GM18517 (cell line): ENCODE measurements around the gene PCDHGA10.
"Not testable (repeated sequence)": the region's sequence is repeated elsewhere in the genome, so short reads cannot be mapped to it uniquely, and the experiment has no call there.

Experiments
- ATAC-seq: cut with Tn5 transposase; IDR thresholded peaks from one replicate; pipeline ENCODE4 v1.9.1; 2021; ENCODE audit warnings: mild to moderate bottlenecking, moderate library complexity; ENCODE audit not compliant: unreplicated experiment

The PCDHGA10 gene

DNA sequence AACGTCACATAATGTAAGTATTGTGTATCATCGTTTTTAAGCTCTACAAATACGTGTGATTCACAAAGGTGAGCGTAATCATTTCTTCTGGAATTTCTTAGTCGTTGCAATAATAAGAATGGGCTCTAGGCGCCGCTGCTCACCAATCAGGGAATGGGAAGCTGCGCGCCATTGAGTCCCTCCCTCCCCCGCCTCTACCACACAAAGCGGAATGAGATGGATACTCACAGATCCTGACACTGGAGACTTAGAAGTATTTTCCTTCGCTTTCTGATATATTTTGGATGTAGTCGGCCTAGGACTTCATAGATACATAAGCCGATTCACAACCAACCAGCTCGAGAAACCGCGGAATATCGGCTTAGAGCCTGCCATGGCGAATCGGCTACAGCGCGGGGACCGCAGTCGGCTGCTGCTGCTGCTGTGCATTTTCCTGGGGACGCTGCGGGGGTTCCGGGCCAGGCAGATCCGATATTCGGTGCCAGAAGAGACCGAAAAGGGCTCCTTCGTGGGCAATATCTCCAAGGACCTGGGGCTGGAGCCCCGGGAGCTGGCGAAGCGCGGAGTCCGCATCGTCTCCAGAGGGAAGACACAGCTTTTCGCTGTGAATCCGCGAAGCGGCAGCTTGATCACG is 8.2 kb downstream of the PCDHGA10 start, which contains the start of gene PCDHGA11:
PCDHGA11 (plus strand) TSS at position 197 of the 634 bp plus-strand sequence; CDS start at position 374, 177 bp downstream.
- ATAC-seq, result no peak

- ATAC-seq, result no peak
Measured at GRCh38 chr5:141421489-141421855, 8.7 kb downstream of the PCDHGA10 start.

- ATAC-seq, result no peak
Measured at GRCh38 chr5:141422742-141423291, 10.0 kb downstream of the PCDHGA10 start.

- no peak for ATAC-seq
Measured at GRCh38 chr5:141427783-141428426, 15.1 kb downstream of the PCDHGA10 start.

GRCh38 chr5:141430332-141431113 is 17.7 kb downstream of the PCDHGA10 start, which contains the start of gene PCDHGA12:
Gene PCDHGA12, plus strand, starts transcription at chr5:141430507. Its CDS starts 253 bp downstream, at chr5:141430760.
- ATAC-seq, result no peak

GRCh38 chr5:141431286-141431685 is 18.5 kb downstream of the PCDHGA10 start:
- ATAC-seq, result no peak

GRCh38 chr5:141432308-141432707 is 19.5 kb downstream of the PCDHGA10 start:
- not testable (repeated sequence) for ATAC-seq

GRCh38 chr5:141432726-141433125 is 19.9 kb downstream of the PCDHGA10 start:
- ATAC-seq, result not testable (repeated sequence)

DNA sequence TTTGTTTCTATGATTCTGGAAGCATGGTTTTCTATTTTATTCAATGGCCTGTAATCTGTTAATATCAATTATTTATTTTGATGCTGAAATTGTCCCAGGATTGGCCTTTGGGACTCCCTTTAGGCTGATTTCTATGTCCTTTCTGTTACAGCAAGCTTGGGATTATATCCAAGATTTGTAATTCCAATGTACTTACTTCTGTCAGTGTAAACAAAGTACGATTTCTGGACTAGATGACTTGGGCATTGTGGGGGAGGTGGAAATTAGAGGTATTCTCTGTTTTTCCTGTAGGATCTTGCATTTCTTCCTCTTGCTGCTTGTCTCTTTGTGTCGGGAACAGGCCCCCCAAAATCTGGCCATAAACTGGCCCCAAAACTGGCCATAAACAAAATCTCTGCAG is 21.2 kb downstream of the PCDHGA10 start:
- no peak for ATAC-seq

DNA sequence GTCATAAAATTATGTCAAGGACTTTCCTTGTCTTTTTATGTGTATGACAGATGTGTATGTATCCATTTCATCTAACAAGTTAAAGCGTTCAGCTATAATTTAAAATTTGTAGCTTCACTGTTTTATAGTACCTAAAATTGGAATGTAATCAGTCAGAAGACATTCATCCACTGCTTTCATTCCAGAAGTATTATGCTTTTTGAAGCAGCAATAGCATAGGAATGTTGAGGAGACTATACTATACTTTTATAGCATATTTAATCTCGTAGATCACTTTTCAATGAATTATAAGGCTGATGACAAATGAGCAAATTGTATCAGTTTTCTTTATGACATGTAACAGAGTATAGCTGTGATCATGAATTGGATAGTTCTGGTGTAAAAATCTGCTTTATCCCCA is 24.4 kb downstream of the PCDHGA10 start:
- no peak for ATAC-seq

DNA sequence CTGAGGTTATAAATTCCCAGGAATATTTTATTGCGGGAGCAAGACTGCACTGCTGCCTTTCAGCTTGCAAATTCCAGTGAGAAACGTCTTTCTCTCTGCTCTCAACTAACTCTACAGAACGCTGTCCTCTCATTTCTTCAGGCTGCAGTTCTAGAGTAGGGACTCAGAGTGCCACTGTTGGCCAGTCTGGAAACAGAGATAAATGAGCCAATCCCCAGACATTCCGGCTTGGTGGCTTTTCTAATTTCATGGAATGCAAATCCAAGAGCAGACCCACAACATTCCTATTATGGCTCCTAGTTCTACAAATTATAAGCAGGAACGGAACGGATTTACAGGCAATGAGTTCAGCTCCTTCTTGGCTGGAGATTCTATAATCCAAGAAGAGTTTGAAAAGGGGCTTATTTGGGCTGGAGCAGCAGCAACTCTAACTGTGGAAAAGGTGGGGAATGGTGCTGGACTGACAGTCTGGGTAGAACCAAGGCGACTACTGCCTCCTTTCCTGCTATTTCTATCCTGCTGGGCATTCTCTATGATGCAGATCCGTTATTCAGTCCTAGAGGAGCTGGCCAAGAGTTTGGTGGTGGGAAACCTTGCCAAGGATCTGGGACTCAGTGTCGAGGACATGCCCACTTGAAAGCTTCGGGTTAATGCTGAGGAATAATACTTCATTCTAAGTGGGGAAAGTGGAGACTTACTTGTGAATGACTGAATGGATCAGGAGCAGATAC is 26.8 kb downstream of the PCDHGA10 start:
- ATAC-seq, result no peak

DNA sequence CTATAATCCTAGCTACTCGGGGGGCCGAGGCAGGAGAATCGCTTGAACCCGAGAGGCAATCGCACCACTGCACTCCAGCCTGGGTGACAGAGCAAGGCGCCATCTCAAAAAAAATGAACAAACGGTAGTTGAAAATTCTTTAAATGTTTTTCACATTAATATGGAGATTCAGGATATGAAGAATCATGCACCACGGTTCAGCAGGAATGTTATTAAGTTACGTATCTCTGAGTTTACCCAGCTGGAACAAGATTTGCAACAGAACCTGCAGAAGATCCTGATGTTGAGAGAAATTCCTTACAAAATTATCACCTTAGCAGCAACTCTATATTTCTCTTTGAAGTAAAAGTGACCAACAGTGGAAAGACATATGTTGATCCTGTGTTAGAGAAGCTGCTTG is 27.6 kb downstream of the PCDHGA10 start:
- ATAC-seq, result no peak

DNA sequence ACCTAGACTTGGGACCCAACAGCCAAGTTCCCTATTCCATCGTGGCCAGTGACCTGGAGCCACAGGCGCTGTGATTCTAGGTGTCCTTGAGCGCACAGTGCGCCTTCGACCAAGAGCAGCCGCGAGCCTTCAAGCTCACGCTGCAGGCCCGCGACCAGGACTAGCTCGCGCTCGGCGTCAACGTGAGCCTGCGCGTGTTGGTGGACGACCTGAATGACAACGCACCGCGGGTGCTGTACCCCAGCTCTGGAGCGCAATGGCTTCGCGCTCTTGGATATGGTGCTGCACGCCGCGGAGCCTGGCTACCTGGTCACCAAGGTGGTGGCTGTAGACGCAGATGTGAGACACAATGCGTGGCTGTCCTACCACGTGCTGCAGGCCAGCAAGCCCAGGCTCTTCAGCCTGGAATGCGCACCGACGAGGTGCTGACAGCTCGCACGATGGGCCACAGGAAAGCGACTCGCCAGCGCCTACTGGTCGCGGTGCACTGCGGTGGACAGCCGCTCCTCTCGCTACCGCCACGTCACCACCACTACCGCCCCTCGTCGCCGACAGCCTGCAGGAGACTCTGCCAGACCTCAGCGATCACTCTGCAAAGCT is 28.9 kb downstream of the PCDHGA10 start:
- no peak for ATAC-seq

- no peak for ATAC-seq
Measured at GRCh38 chr5:141465351-141465750, 52.6 kb downstream of the PCDHGA10 start.
